Sigmoid colon (tissue), 4 donors: ENCODE results near the gene SLAMF1.

ENCODE experiments used
- EP300 ChIP-seq, 4 donors: sonication (generic); formaldehyde crosslinking; IDR thresholded peaks; one replicate each; pipeline ENCODE4 v1.6.1; 2017; ENCODE audit warnings: antibody characterized with exemption in 4 of 4
- POLR2A ChIP-seq, 2 donors: fragments of 450-650 bp; IDR thresholded peaks; one replicate each; pipeline ENCODE4 v1.6.1; 2016; ENCODE audit warnings: antibody characterized with exemption in 2 of 2, mild to moderate bottlenecking in 2 of 2, moderate library complexity in 2 of 2
- TF ChIP-seq, protein P1 (sequence below), 4 experiments: fragments of 450-650 bp in 3 of 4; fragments of 200-600 bp in 1 of 4; IDR thresholded peaks; one replicate each; pipeline ENCODE4 v1.5.1; 2016 to 2019; ENCODE audit warnings: antibody characterized with exemption in 4 of 4, mild to moderate bottlenecking in 3 of 4, moderate library complexity in 2 of 4

DNA sequence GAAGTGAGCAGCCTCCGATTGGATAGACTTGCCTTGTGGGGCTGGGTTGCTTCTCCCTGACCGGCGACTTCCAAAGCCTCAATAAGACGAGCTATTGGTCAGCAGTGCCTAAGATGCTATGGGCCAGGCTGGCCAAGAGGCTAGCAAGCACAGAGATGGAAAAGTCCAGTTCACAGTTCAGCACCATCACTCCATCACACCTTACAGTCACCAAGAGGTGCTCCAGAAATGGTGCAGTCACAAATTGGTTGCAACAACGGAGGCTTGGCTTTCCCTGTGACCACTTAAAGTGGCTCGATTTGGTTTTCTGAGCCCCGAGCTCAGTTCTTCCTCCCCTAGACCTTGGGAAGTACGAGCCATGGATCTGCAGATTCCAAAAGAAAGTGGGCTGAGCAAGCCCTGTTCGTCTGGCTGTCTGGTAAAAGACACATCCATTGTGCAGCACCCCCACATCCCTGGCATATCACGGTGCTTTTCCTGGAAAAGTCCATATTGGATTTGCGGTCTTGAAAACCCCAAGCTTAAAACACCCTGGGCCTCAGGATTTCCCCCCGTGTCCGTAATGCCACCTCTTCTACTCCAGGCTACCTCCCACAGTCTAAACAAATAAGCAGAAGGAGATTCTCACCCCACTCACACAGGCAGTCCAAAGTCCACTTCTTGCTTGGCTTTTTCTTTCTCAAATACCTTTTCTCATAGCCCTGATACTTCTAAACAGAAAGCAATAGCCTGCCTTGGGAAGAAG lies 1.3 kb downstream of the SLAMF1 start:
- TF ChIP-seq, protein P1, sequence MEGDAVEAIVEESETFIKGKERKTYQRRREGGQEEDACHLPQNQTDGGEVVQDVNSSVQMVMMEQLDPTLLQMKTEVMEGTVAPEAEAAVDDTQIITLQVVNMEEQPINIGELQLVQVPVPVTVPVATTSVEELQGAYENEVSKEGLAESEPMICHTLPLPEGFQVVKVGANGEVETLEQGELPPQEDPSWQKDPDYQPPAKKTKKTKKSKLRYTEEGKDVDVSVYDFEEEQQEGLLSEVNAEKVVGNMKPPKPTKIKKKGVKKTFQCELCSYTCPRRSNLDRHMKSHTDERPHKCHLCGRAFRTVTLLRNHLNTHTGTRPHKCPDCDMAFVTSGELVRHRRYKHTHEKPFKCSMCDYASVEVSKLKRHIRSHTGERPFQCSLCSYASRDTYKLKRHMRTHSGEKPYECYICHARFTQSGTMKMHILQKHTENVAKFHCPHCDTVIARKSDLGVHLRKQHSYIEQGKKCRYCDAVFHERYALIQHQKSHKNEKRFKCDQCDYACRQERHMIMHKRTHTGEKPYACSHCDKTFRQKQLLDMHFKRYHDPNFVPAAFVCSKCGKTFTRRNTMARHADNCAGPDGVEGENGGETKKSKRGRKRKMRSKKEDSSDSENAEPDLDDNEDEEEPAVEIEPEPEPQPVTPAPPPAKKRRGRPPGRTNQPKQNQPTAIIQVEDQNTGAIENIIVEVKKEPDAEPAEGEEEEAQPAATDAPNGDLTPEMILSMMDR (IDR thresholded peaks at IDR 0.05): no peak
- TF ChIP-seq POLR2A (IDR thresholded peaks at IDR 0.05) (no peak), EP300 (IDR thresholded peaks at IDR 0.05) (no peak)
